ENCODE measurements around the gene FOXO6.

Gene FOXO6

DNA sequence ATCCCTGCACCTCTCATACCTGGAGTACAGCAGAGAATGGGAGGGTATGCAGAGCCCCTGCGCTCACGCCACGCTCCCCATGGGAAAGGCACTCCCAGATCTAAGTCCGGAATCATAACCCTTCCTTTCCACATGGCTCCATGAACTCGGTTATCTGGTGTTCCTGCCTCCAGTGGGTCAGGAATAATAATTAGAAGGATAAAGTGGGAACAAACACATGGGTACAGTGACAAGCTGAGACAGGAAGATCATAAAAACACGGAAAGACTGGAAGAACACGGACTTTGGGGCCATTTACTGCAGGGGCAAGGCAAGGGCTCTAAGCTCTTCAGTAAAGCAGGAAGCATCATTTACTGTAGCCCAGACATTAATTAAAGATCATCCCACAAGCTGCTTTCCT is 48.6 kb downstream of the FOXO6 start:
- Histone ChIP-seq H3K4me1 (ENCODE audit: insufficient read depth, low read length, severe bottlenecking) (no peaks in the 10 kb centered on the region), H3K4me2 (ENCODE audit: low read length) (no peak overlapping the region), H3K4me3 (ENCODE audit: low read depth, low read length, poor library complexity, severe bottlenecking) (no peak overlapping the region), H2AFZ (ENCODE audit: low read length) (no peak overlapping the region), H3K9me3 (ENCODE audit: low read length) (no peaks in the 10 kb centered on the region), H3K79me2 (ENCODE audit: insufficient read depth, low read length) (no peaks in the 10 kb centered on the region), H3K27me3 (ENCODE audit: insufficient read depth, low read length) (0 out of 2 replicates have a peak, but pooled peaks cover 4% of the 10 kb centered on the region), H3K9me2 (ENCODE audit: low read depth, low read length) (no peaks in the 10 kb centered on the region), H4K20me1 (ENCODE audit: insufficient read depth, low read length) (no peaks in the 10 kb centered on the region), H3F3A (ENCODE audit: insufficient read depth, low read length) (no peaks in the 10 kb centered on the region), H3K27ac (ENCODE audit: low read depth, low read length, poor library complexity, severe bottlenecking) (no peak overlapping the region), H3K36me3 (ENCODE audit: insufficient read depth, low read length) (no peaks in the 10 kb centered on the region), H3K9ac (ENCODE audit: low read length) (no peak overlapping the region)
- TF ChIP-seq EZH2 (IDR thresholded peaks at IDR 0.05; ENCODE audit: borderline replicate concordance, low read length) (no peak), CTCF (IDR thresholded peaks at IDR 0.05; ENCODE audit: low read length) (no peak)

DNA sequence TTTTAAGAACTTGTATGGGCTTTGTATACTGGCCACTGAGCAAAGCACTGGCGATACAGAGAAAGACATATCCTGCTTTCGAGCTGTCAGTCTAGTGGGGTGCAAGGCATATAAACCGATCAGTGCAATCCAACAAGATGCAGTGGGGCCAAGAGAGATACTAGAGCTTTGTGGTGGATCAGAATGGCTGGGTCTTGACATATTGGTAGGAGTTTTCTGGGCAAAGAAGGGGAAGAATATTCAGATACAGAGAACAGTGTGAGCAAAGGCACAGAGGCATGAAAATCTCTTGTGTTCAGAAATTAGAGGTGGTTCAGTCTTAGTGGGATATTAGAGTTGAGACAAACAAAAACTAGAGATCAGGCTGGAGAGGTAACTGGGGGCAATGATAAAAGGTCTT is 49.2 kb downstream of the FOXO6 start:
- no peaks in the 10 kb centered on the region for H4K20me1 ChIP-seq (ENCODE audit: insufficient read depth, low read length)
- no peaks in the 10 kb centered on the region for H3K4me1 ChIP-seq (ENCODE audit: insufficient read depth, low read length, severe bottlenecking)
- no peaks in the 10 kb centered on the region for H3K79me2 ChIP-seq (ENCODE audit: insufficient read depth, low read length)
- no peaks in the 10 kb centered on the region for H3F3A ChIP-seq (ENCODE audit: insufficient read depth, low read length)
- 0 out of 2 replicates have a peak, but pooled peaks cover 4% of the 10 kb centered on the region for H3K27me3 ChIP-seq (ENCODE audit: insufficient read depth, low read length)
- H3K27ac ChIP-seq (ENCODE audit: low read depth, low read length, poor library complexity, severe bottlenecking), result no peak overlapping the region
- no peak overlapping the region for H3K9ac ChIP-seq (ENCODE audit: low read length)
- no peaks in the 10 kb centered on the region for H3K9me3 ChIP-seq (ENCODE audit: low read length)
- no peaks in the 10 kb centered on the region for H3K36me3 ChIP-seq (ENCODE audit: insufficient read depth, low read length)
- no peak overlapping the region for H3K4me2 ChIP-seq (ENCODE audit: low read length)
- no peak for TF ChIP-seq EZH2 (IDR thresholded peaks at IDR 0.05; ENCODE audit: borderline replicate concordance, low read length)
- no peak for TF ChIP-seq CTCF (IDR thresholded peaks at IDR 0.05; ENCODE audit: low read length)
- no peaks in the 10 kb centered on the region for H3K9me2 ChIP-seq (ENCODE audit: low read depth, low read length)
- H3K4me3 ChIP-seq (ENCODE audit: low read depth, low read length, poor library complexity, severe bottlenecking), result no peak overlapping the region
- no peak overlapping the region for H2AFZ ChIP-seq (ENCODE audit: low read length)

GRCh38 chr1:41411229-41411628 is 50.0 kb downstream of the FOXO6 start:
- H3K4me1 ChIP-seq (ENCODE audit: insufficient read depth, low read length, severe bottlenecking), result no peaks in the 10 kb centered on the region
- H4K20me1 ChIP-seq (ENCODE audit: insufficient read depth, low read length), result no peaks in the 10 kb centered on the region
- TF ChIP-seq CTCF (IDR thresholded peaks at IDR 0.05; ENCODE audit: low read length) (no peak), EZH2 (IDR thresholded peaks at IDR 0.05; ENCODE audit: borderline replicate concordance, low read length) (no peak)

More at GRCh38 chr1:41411229-41411628, 50.0 kb downstream of the FOXO6 start:
- H2AFZ ChIP-seq (ENCODE audit: low read length), result no peak overlapping the region
- no peaks in the 10 kb centered on the region for H3F3A ChIP-seq (ENCODE audit: insufficient read depth, low read length)
- no peaks in the 10 kb centered on the region for H3K9me2 ChIP-seq (ENCODE audit: low read depth, low read length)
- H3K79me2 ChIP-seq (ENCODE audit: insufficient read depth, low read length), result no peaks in the 10 kb centered on the region
- no peak overlapping the region for H3K4me3 ChIP-seq (ENCODE audit: low read depth, low read length, poor library complexity, severe bottlenecking)
- no peak overlapping the region for H3K27ac ChIP-seq (ENCODE audit: low read depth, low read length, poor library complexity, severe bottlenecking)
- H3K36me3 ChIP-seq (ENCODE audit: insufficient read depth, low read length), result no peaks in the 10 kb centered on the region
- H3K27me3 ChIP-seq (ENCODE audit: insufficient read depth, low read length), result 0 out of 2 replicates have a peak, but pooled peaks cover 4% of the 10 kb centered on the region
- H3K9me3 ChIP-seq (ENCODE audit: low read length), result no peaks in the 10 kb centered on the region
- H3K4me2 ChIP-seq (ENCODE audit: low read length), result no peak overlapping the region
- no peak overlapping the region for H3K9ac ChIP-seq (ENCODE audit: low read length)
